GM18508 (cell line): Measurements from ENCODE around the gene MVK.

ENCODE experiments used
- ATAC-seq: cut with Tn5 transposase; IDR thresholded peaks from one replicate; pipeline ENCODE4 v1.9.1; 2021; ENCODE audit warnings: moderate number of reproducible peaks; ENCODE audit not compliant: insufficient read depth, unreplicated experiment

Gene MVK

GRCh38 chr12:109573029-109573913 is at the start of gene MVK, which contains the start of gene MMAB:
MVK (plus strand) TSS chr12:109573794; CDS start chr12:109574823, 1,029 bp downstream.
MMAB (minus strand) TSS chr12:109573504; CDS start chr12:109573480, 24 bp downstream.
- ATAC-seq = peak; percentile 91

GRCh38 chr12:109524466-109525278 is 48.9 kb upstream of the MVK start:
- no peak for ATAC-seq

- ATAC-seq = no peak
Observed at GRCh38 chr12:109525279-109525585, 48.4 kb upstream of the MVK start.

- ATAC-seq = no peak
Observed at GRCh38 chr12:109527489-109528123, 46.0 kb upstream of the MVK start.

DNA sequence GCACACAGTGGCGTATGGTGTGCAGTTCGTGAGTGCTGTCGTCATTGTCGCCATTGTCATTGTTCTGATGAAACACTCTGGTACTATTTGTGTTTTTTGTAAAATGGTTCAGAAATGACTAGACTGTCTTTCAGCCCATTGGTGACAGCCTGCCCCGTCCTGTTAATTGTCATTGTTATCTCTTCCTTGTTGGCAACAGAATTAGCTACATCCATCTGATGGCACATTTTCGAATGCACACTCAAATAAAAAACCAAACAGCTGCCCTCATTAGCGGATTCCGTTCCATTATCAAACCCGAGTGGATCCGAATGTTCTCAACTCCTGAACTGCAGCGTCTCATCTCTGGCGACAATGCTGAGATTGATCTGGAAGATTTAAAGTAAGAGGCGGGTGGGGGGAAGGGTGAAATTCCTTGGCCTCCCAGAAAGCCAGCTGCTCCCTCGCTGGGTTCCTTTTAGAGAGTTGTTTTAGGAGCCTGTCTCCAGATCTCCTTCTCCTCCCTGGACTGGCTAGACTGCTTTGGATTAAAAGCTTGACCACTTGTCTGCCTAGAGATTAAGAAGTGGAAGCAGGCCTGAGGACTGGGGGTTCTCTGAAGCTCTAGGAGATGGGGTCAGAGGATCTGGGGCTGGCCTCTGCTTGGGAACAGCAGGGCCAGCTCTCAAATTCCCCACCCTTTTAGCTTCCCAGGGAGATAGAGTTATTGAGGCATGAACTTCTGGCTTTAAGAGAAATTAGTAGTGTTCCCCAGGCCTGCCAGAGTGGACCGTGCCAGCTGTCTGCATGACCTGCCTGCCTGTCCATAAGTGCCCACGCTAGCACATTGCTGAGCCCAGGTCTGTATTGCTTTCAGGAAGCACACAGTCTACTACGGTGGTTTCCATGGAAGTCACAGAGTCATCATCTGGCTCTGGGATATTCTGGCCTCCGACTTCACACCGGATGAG is 43.6 kb upstream of the MVK start:
- ATAC-seq = no peak

GRCh38 chr12:109531411-109531810 is 42.2 kb upstream of the MVK start:
- no peak for ATAC-seq

- no peak for ATAC-seq
Observed at GRCh38 chr12:109532721-109533486, 40.7 kb upstream of the MVK start.

- ATAC-seq = no peak
Observed at GRCh38 chr12:109533487-109533740, 40.2 kb upstream of the MVK start.

DNA sequence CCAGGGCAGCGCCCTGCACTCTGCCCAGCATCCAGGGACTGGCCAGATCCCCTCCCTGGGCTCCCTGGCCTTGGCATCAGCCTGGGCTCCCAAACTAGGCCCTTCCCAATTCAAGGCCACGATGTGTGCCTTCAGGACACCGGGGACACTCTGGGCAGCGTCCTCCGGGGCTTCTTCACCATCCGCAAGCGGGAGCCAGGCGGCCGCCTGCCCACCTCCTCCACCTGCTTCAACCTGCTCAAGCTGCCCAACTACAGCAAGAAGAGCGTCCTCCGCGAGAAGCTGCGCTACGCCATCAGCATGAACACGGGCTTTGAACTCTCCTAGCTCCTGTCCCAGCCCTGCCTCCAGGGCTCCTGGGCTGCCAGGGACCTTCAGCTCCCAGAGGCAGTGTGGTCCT is 39.1 kb upstream of the MVK start:
- no peak for ATAC-seq

- ATAC-seq = no peak
Observed at GRCh38 chr12:109535231-109535862, 38.2 kb upstream of the MVK start.

- no peak for ATAC-seq
Observed at GRCh38 chr12:109535863-109536250, 37.7 kb upstream of the MVK start.

- ATAC-seq = no peak
Observed at GRCh38 chr12:109537136-109537535, 36.5 kb upstream of the MVK start.

GRCh38 chr12:109538191-109538863 is 35.3 kb upstream of the MVK start:
- no peak for ATAC-seq

DNA sequence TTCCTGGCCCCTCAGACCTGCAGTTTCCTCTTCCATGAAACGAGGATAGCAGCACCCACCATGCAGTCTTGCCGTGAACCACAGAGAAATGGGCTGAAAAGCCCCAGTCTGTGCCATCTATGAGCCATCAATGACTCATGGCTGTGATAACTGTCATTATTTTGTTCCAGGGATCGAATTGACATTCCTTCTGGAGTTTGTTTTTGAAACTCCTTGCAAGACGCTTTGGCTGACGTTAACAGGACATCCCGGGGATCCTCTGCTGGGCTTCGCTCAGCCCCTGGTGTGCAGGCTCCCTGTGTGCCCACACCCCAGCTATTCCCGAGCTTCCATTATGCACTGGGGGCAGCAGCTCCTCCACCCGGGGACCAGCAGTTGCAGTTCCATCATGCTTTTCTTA is 34.1 kb upstream of the MVK start:
- ATAC-seq = no peak

DNA sequence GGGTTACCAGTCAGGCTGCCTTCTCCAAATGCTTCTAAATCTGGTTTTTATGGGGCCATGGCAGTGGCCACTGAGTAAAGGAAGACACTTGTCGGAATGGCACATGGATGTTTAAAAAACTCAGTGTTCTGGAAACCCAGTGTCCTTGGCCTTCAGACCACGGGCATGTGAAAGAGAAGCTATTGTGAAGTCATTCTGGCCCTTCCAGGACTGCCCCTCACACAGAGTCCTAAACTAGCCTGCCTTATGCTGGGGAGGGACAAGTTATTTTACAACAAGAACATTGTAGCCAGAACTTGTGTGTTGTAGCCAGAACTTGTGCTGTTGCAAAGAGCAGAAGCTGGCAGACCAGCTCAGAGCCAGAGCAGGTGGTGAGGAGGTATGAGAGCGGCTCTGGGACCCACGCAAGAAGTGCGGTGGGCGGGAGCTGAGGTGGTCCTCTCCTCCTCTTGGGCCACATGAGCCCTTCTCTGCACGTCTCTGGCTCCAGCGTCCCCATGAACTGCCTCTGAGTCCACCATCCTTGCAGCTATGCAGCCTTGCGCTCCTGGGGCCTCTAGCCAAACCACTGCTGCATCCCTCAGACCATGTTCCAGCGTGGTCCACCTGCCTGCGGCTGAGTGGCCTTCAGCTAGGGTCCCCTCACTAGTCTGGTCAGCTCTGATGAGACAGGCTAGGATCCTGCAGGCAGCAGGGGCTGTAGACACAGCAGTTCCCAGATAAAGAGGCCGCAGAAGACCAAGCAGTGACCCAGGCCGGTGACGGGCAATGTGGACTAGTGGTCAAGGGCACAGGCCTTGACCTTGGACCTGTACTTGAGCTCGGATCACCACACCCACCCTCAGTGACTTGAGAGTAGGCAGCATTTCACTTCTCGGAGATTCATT is 32.8 kb upstream of the MVK start:
- ATAC-seq = no peak

GRCh38 chr12:109541413-109541726 is 32.2 kb upstream of the MVK start:
- no peak for ATAC-seq

GRCh38 chr12:109542014-109542413 is 31.6 kb upstream of the MVK start:
- no peak for ATAC-seq

DNA sequence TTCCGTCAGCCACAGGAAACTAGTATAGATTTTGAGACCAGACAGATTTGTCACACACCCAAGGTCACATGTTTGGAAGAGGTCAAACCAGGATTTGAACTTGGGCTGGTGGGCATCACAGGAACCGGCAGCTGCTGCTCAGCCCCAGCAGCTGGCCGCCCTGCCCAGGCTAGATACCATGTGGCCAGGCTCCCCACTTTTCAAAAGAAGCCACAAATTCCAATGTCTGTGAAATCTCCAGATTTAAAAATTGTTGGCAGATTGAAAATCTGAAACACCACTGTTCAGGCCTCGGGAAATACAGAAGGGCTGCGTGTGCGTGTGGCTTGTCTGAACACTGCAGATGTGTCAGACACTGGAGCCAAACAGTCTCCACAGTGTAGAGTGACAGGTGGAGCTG is 30.7 kb upstream of the MVK start:
- ATAC-seq = no peak
